ENCODE data around the gene FAM114A1.

DNA sequence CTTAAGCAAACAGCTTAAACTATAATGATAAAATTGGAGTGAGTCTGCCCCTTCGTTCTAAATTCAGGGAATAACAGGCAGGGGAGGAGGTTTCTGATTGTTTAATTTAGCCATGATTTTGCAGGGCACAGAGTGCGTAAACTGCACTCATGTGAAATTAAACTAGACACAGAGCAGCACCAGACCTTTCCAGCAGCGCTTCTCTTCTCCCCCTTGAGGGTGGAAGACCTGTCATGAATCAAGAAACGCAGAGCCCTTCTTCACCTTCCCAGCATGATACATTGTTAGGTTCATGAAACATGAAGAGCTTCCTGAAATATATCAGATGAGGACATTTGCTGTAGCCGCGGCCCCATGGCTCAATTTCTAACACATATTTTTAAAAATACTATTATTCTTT lies 63.1 kb downstream of the FAM114A1 start:
- TF ChIP-seq CTCF (IDR thresholded peaks at IDR 0.05; ENCODE audit: insufficient read depth, low read depth, low read length) = no peak
- no peak for TF ChIP-seq EZH2 (IDR thresholded peaks at IDR 0.05; ENCODE audit: insufficient read depth, low read length)
